Right renal pelvis (tissue), 4 donors: Measurements from ENCODE around the gene EPC1. TPM values are rescaled to one million over a fixed set of nuclear protein-coding genes. Genes with fewer than 3 reads are reported as not detected.
"Not testable (repeated sequence)": the region's sequence is repeated elsewhere in the genome, so short reads cannot be mapped to it uniquely, and the experiment has no call there.

ENCODE experiments used
- DNase-seq, 4 donors: peaks; one replicate each; pipeline ENCODE4 v3.0.0-alpha.2; 2013; ENCODE audit warnings: low read depth in 4 of 4, low spot score in 3 of 4, missing footprints in 1 of 4
- polyA plus RNA-seq, 4 donors: library from polyadenylated mRNA; unstranded; fragments of 120-200 nt; gene quantifications; one replicate each; pipeline ENCODE4 v1.2.1, GENCODE V29; 2013; ENCODE audit not compliant: insufficient read length in 4 of 4

EPC1 gene
- polyA plus RNA-seq, 4 donors, result 55.9 to 75.3 (median 66.4) TPM

GRCh38 chr10:32295027-32295426 is 51.9 kb downstream of the EPC1 start:
- no peak for DNase-seq

- no peak for DNase-seq
Observed at GRCh38 chr10:32293581-32293980, 53.4 kb downstream of the EPC1 start.

GRCh38 chr10:32279795-32280194 is 67.2 kb downstream of the EPC1 start:
- no peak for DNase-seq

- DNase-seq, result no peak
Observed at GRCh38 chr10:32273336-32273735, 73.6 kb downstream of the EPC1 start.

- no peak for DNase-seq
Observed at GRCh38 chr10:32271617-32272016, 75.3 kb downstream of the EPC1 start.

GRCh38 chr10:32269343-32270100 is 77.4 kb downstream of the EPC1 start:
- no peak for DNase-seq

GRCh38 chr10:32268788-32269187 is 78.2 kb downstream of the EPC1 start:
- no peak for DNase-seq

GRCh38 chr10:32266979-32267378 is 80.0 kb downstream of the EPC1 start:
- no peak for DNase-seq

GRCh38 chr10:32266566-32266965 is 80.4 kb downstream of the EPC1 start:
- no peak for DNase-seq

GRCh38 chr10:32265756-32266155 is 81.2 kb downstream of the EPC1 start:
- DNase-seq, result no peak

- DNase-seq, result no peak
Observed at GRCh38 chr10:32263300-32263699, 83.7 kb downstream of the EPC1 start.

- no peak for DNase-seq
Observed at GRCh38 chr10:32259551-32259950, 87.4 kb downstream of the EPC1 start.

- DNase-seq, result peak; percentile 22 to 35 (median 33)
Observed at GRCh38 chr10:32256613-32257437, 90.1 kb downstream of the EPC1 start.

GRCh38 chr10:32253821-32254220 is 93.1 kb downstream of the EPC1 start:
- DNase-seq, result no peak

GRCh38 chr10:32253276-32253675 is 93.7 kb downstream of the EPC1 start:
- DNase-seq, result no peak

- not testable (repeated sequence) for DNase-seq
Observed at GRCh38 chr10:32250489-32250888, 96.5 kb downstream of the EPC1 start.

GRCh38 chr10:32246685-32247084 is 100.3 kb downstream of the EPC1 start:
- DNase-seq, result no peak

GRCh38 chr10:32245760-32246159 is 101.2 kb downstream of the EPC1 start:
- DNase-seq, result no peak

GRCh38 chr10:32244421-32245207 is 102.3 kb downstream of the EPC1 start:
- no peak for DNase-seq

GRCh38 chr10:32244011-32244410 is 102.9 kb downstream of the EPC1 start:
- no peak for DNase-seq

- no peak for DNase-seq
Observed at GRCh38 chr10:32241946-32242345, 105.0 kb downstream of the EPC1 start.
